Neural cell (in vitro differentiated cells): ENCODE results near the gene EYS. TPM values are rescaled to one million over a fixed set of nuclear protein-coding genes. Genes with fewer than 3 reads are reported as not detected.

Source experiments
- H2AFZ ChIP-seq: fragments of 200-600, 300-800 bp; sonication (generic), shearing (Covaris generic); 2 replicates; pipeline ENCODE4 v1.6.0; 2014; ENCODE audit warnings: low read depth, mild to moderate bottlenecking, antibody characterized with exemption, low read length, moderate library complexity
- H3F3A ChIP-seq: fragments of 200-600 bp; shearing (Covaris generic); 2 replicates; pipeline ENCODE4 v1.6.1; 2016; ENCODE audit warnings: mild to moderate bottlenecking, moderate library complexity, mixed read lengths, antibody characterized with exemption, low read length; ENCODE audit not compliant: insufficient read depth, poor library complexity, severe bottlenecking
- H3K27ac ChIP-seq: fragments of 200-600, 300-800 bp; sonication (generic), shearing (Covaris generic); 2 replicates; pipeline ENCODE4 v1.5.1; 2014; ENCODE audit warnings: mild to moderate bottlenecking, low read length, moderate library complexity
- H3K27me3 ChIP-seq: fragments of 300-800, 200-600 bp; sonication (generic), shearing (Covaris generic); 2 replicates; pipeline ENCODE4 v1.6.0; 2014; ENCODE audit warnings: mild to moderate bottlenecking, low read depth, low read length, moderate library complexity; ENCODE audit not compliant: insufficient read depth
- H3K36me3 ChIP-seq: fragments of 300-800, 200-600 bp; sonication (generic), shearing (Covaris generic); 2 replicates; pipeline ENCODE4 v1.5.1; 2014; ENCODE audit warnings: mild to moderate bottlenecking, antibody characterized with exemption, low read length, moderate library complexity; ENCODE audit not compliant: insufficient read depth
- H3K4me2 ChIP-seq: fragments of 300-800, 200-600 bp; sonication (generic), shearing (Covaris generic); 2 replicates; pipeline ENCODE4 v1.6.0; 2014; ENCODE audit warnings: mild to moderate bottlenecking, low read length
- H3K4me3 ChIP-seq: fragments of 300-800, 200-600 bp; sonication (generic), shearing (Covaris generic); 2 replicates; pipeline ENCODE4 v1.5.1; 2014; ENCODE audit warnings: mild to moderate bottlenecking, low read length, moderate library complexity
- H3K79me2 ChIP-seq: fragments of 200-600 bp; shearing (Covaris generic); replicated peaks from 2 replicates; pipeline ENCODE4 v1.6.0; 2014; ENCODE audit warnings: mild to moderate bottlenecking, low read length, moderate library complexity; ENCODE audit not compliant: insufficient read depth
- H3K9ac ChIP-seq: fragments of 300-800, 200-600 bp; sonication (generic), shearing (Covaris generic); 2 replicates; pipeline ENCODE4 v1.6.1; 2016; ENCODE audit warnings: mild to moderate bottlenecking, low read length, mixed read lengths
- H3K9me2 ChIP-seq: fragments of 200-600 bp; shearing (Covaris generic); 2 replicates; pipeline ENCODE4 v1.6.1; 2016; ENCODE audit warnings: mild to moderate bottlenecking, low read length, mixed read lengths; ENCODE audit not compliant: insufficient read depth
- H3K9me3 ChIP-seq: fragments of 200-600, 300-800 bp; sonication (generic), shearing (Covaris generic); 2 replicates; pipeline ENCODE4 v1.6.1; 2016; ENCODE audit warnings: mild to moderate bottlenecking, mixed run types, low read length, moderate library complexity, mixed read lengths
- H4K20me1 ChIP-seq: fragments of 200-600 bp; shearing (Covaris generic); 2 replicates; pipeline ENCODE4 v1.6.1; 2016; ENCODE audit warnings: mild to moderate bottlenecking, mixed run types; ENCODE audit not compliant: insufficient read depth
- EP300 ChIP-seq: fragments of 450-650 bp; conservative IDR thresholded peaks from 2 replicates; pipeline ENCODE4 v1.6.1; 2014; ENCODE audit warnings: antibody characterized with exemption, mild to moderate bottlenecking, moderate library complexity; ENCODE audit not compliant: poor library complexity, severe bottlenecking
- EZH2 ChIP-seq: fragments of 200-600, 300-800 bp; shearing (Covaris generic), sonication (generic); IDR thresholded peaks from 2 replicates; pipeline ENCODE4 v1.6.1; 2014; ENCODE audit warnings: antibody characterized with exemption, low read length, borderline replicate concordance, mild to moderate bottlenecking; ENCODE audit not compliant: insufficient read depth, poor library complexity, severe bottlenecking
- MXI1 ChIP-seq: fragments of 450-650 bp; conservative IDR thresholded peaks from 2 replicates; pipeline ENCODE4 v1.6.1; 2014; ENCODE audit warnings: antibody characterized with exemption, mild to moderate bottlenecking; ENCODE audit not compliant: poor library complexity, severe bottlenecking
- POLR2AphosphoS5 ChIP-seq: IDR thresholded peaks from 2 replicates; pipeline ENCODE4 v1.6.1; 2012
- RAD21 ChIP-seq: fragments of 450-650 bp; conservative IDR thresholded peaks from 2 replicates; pipeline ENCODE4 v1.6.1; 2014; ENCODE audit warnings: antibody characterized with exemption, mild to moderate bottlenecking, moderate library complexity
- SMC3 ChIP-seq: fragments of 450-650 bp; conservative IDR thresholded peaks from 2 replicates; pipeline ENCODE4 v1.6.1; 2014; ENCODE audit warnings: antibody characterized with exemption, mild to moderate bottlenecking, moderate library complexity; ENCODE audit not compliant: poor library complexity
- TAF1 ChIP-seq: IDR thresholded peaks from 2 replicates; pipeline ENCODE4 v1.6.1; 2012; ENCODE audit warnings: low read depth
- polyA plus RNA-seq: library from polyadenylated mRNA; depleted of rRNA; stranded (reverse); fragments of >200 nt; gene quantifications from 2 replicates; pipeline ENCODE4 v1.2.3, GENCODE V29; 2014
- TF ChIP-seq, protein P1 (sequence below): fragments of 450-650 bp; IDR thresholded peaks from 2 replicates; pipeline ENCODE4 v1.5.1; 2014; ENCODE audit warnings: antibody characterized with exemption, mild to moderate bottlenecking, moderate library complexity; ENCODE audit not compliant: poor library complexity, severe bottlenecking
- TF ChIP-seq, protein P2 (sequence below): IDR thresholded peaks from 2 replicates; pipeline ENCODE4 v1.6.1; 2012; ENCODE audit warnings: borderline replicate concordance

Gene EYS
- polyA plus RNA-seq, 1 donor from 2014 or later, result 0.38 TPM

DNA sequence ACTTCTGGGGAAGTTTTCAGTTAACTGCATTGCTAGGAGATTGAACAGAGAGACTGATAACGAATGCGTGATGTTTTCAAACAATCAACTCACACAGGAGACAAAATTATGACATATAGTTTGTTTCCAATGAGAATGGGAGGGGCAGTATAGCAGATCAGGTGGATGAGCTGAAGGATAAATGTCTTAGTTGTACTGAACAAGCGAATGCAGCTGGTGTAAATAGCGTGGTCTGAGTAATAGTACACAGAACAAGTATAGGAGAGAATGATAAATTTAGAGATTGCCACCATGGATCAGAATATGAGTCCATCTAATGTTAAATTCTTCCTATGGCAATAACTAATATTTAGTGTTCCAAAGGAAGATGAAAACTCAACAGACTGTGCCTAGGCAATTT, 858.6 kb downstream of the EYS start:
- no peaks in the 10 kb centered on the region for H3K36me3 ChIP-seq
- H3K9me2 ChIP-seq, result no peaks in the 10 kb centered on the region

DNA sequence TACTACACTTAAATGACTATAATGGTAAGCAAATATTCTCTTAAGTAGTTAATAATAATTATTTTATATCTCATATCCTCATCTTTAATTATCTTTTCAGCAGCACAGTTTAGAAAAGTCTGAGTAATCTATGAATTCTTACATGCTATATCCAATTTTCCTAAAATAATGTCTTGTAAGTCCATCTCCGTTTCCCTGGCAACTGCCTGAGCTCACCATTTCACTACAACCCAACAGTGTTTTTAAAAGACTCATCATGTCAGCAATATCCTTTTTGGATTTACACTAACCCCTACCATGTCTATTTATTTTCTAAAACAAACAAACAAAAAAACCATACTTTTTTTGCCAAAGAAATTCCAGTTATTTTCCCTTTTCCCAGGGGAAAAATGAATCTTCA, 859.6 kb downstream of the EYS start:
- H2AFZ ChIP-seq, result no peak overlapping the region
- no peak overlapping the region for H3K27ac ChIP-seq
- H3K4me3 ChIP-seq, result no peak overlapping the region
- no peaks in the 10 kb centered on the region for H3K36me3 ChIP-seq
- H3F3A ChIP-seq, result no peaks in the 10 kb centered on the region
- H3K4me2 ChIP-seq, result no peak overlapping the region
- no peaks in the 10 kb centered on the region for H4K20me1 ChIP-seq
- no peaks in the 10 kb centered on the region for H3K79me2 ChIP-seq
- H3K27me3 ChIP-seq, result no peaks in the 10 kb centered on the region
- TF ChIP-seq, protein P1, sequence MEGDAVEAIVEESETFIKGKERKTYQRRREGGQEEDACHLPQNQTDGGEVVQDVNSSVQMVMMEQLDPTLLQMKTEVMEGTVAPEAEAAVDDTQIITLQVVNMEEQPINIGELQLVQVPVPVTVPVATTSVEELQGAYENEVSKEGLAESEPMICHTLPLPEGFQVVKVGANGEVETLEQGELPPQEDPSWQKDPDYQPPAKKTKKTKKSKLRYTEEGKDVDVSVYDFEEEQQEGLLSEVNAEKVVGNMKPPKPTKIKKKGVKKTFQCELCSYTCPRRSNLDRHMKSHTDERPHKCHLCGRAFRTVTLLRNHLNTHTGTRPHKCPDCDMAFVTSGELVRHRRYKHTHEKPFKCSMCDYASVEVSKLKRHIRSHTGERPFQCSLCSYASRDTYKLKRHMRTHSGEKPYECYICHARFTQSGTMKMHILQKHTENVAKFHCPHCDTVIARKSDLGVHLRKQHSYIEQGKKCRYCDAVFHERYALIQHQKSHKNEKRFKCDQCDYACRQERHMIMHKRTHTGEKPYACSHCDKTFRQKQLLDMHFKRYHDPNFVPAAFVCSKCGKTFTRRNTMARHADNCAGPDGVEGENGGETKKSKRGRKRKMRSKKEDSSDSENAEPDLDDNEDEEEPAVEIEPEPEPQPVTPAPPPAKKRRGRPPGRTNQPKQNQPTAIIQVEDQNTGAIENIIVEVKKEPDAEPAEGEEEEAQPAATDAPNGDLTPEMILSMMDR, result no peak
- no peak for TF ChIP-seq RAD21
- TF ChIP-seq MXI1, result no peak
- TF ChIP-seq, protein P2, sequence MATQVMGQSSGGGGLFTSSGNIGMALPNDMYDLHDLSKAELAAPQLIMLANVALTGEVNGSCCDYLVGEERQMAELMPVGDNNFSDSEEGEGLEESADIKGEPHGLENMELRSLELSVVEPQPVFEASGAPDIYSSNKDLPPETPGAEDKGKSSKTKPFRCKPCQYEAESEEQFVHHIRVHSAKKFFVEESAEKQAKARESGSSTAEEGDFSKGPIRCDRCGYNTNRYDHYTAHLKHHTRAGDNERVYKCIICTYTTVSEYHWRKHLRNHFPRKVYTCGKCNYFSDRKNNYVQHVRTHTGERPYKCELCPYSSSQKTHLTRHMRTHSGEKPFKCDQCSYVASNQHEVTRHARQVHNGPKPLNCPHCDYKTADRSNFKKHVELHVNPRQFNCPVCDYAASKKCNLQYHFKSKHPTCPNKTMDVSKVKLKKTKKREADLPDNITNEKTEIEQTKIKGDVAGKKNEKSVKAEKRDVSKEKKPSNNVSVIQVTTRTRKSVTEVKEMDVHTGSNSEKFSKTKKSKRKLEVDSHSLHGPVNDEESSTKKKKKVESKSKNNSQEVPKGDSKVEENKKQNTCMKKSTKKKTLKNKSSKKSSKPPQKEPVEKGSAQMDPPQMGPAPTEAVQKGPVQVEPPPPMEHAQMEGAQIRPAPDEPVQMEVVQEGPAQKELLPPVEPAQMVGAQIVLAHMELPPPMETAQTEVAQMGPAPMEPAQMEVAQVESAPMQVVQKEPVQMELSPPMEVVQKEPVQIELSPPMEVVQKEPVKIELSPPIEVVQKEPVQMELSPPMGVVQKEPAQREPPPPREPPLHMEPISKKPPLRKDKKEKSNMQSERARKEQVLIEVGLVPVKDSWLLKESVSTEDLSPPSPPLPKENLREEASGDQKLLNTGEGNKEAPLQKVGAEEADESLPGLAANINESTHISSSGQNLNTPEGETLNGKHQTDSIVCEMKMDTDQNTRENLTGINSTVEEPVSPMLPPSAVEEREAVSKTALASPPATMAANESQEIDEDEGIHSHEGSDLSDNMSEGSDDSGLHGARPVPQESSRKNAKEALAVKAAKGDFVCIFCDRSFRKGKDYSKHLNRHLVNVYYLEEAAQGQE, result no peak
- no peak for TF ChIP-seq TAF1
- no peak for TF ChIP-seq EZH2
- TF ChIP-seq EP300, result no peak
- TF ChIP-seq SMC3, result no peak
- no peak for TF ChIP-seq POLR2AphosphoS5
- no peaks in the 10 kb centered on the region for H3K9me2 ChIP-seq
- H3K9me3 ChIP-seq, result no peaks in the 10 kb centered on the region
- no peak overlapping the region for H3K9ac ChIP-seq

More for the DNA sequence above, 858.6 kb downstream of the EYS start:
- Histone ChIP-seq H3F3A (no peaks in the 10 kb centered on the region), H3K79me2 (no peaks in the 10 kb centered on the region), H3K9me3 (no peaks in the 10 kb centered on the region), H3K27ac (no peak overlapping the region), H3K4me2 (no peak overlapping the region), H2AFZ (no peak overlapping the region), H4K20me1 (no peaks in the 10 kb centered on the region), H3K4me3 (no peak overlapping the region), H3K9ac (no peak overlapping the region), H3K27me3 (no peaks in the 10 kb centered on the region)
- TF ChIP-seq MXI1, result no peak
- no peak for TF ChIP-seq TAF1
- TF ChIP-seq EZH2, result no peak
- no peak for TF ChIP-seq POLR2AphosphoS5
- TF ChIP-seq SMC3, result no peak
- TF ChIP-seq, protein P1, result no peak
- no peak for TF ChIP-seq RAD21
- no peak for TF ChIP-seq EP300
- TF ChIP-seq, protein P2, result no peak
